Activated T-cell treated with anti-CD3 and anti-CD28 coated beads for 24 hours (primary cell): ENCODE results near the gene RABL2B.
A peak's percentile ranks its signal among the peaks of the same experiment; 100 is the strongest.
"Not testable (repeated sequence)": the region's sequence is repeated elsewhere in the genome, so short reads cannot be mapped to it uniquely, and the experiment has no call there.

ENCODE experiments used
- DNase-seq: peaks from one replicate; pipeline ENCODE4 v3.0.0-alpha.2; 2020; ENCODE audit warnings: low read depth

RABL2B gene

DNA sequence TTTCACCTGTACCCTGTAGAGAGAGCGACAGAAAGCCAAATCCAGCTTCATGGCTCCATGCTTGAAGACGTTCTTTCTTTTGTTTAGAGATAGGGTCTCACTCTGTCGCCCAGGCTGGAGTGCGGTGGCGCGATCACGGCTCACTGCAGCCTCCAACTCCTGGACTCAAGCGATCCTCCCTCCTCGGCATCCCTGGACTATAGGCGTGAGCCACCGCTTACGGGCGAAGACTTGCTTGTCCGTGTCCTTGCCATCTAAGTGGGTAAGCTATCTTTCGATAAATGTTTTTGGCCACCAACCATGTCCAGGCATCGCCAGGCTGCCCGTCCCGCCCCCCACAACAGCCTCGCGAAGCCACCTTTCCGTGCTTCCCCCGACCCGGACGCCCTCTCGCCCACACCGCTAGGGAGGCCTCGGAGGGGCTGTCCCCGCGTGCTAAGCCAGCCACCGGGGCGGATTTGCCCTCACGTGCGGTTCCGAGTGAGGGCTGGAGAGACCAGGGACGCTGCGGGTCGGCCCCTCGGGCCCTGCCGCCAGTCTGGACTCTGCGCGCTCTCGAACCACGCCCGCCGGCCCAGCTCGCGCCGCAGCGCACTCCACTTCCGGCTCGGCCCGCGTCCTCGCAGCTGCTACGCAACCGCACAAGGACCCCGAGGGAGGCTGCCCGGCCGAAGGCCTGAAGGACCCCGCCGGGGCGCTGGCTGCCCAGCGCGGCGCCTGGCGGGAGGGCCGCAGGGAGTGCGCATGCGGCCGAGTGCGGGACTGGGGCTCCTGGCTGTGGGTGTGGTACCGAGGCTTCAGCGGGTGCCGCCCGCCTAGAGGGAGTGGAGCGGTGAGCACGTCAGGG lies at the start of gene RABL2B:
Gene RABL2B, minus strand, starts transcription at position 604 of the 847 bp plus-strand sequence. CDS start 1,342 bp downstream, outside the sequence.
- DNase-seq = peak; percentile 86

DNA sequence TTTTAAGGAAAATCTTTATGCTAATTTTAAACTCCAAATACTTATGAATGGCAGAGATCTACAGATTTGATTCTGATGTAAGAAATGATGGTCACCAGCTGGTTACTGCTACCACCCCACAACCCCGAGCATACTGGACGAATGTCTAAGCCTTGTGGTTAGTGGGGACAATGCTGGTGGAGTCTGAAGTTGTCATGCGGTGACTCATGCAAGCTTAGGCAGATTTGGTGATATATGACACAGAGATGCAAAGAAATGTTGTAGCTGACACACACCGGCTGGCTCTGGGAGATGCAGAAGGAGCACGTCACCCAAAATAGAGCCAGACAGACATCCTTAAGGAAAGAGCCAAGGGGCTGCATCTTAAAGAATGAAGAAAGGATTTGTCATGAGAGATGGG lies 3.5 kb upstream of the RABL2B start:
- not testable (repeated sequence) for DNase-seq

- not testable (repeated sequence) for DNase-seq
Measured at GRCh38 chr22:50785289-50785688, 1.9 kb upstream of the RABL2B start.

GRCh38 chr22:50783880-50784276 lies 442 bp upstream of the RABL2B start:
- DNase-seq = not testable (repeated sequence)

GRCh38 chr22:50782253-50782652 lies 1.2 kb downstream of the RABL2B start:
- not testable (repeated sequence) for DNase-seq

DNA sequence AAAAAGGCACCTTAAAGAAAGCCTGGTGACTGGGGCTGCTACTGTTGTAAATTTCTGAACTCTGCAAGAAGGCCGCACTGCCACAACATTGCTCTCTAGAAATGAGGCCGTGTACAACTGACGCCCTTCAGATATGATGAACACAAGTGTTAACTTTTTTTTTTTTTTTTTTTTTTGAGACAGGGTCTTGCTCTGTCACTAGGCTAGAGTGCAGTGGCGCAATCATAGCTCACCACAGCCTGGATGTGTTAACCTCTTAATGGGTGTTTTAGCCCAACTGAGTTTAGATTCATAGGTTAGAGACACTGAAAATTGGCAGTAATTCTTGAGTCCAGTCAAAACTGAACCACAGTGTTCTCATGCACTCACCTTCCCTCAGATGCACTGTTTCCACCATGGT lies 3.2 kb downstream of the RABL2B start:
- not testable (repeated sequence) for DNase-seq

DNA sequence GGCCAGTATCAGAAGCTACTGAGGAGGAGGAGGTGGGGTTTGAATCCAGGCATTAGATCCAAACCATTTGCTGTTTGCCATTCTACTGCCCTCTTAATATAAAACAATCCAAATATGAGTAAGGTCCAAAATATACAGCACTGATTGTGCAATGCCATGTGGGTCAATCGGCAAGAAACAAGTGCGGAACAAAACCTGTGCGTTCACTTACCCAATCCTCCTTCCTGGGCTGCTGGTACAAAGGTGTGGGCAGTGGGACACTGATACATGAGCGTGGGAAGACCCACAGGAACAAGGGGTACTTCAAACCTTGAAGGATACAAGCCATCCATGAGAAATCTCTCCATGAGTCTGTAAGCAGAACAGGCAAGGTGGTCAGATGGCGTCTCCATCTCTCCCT lies 5.8 kb downstream of the RABL2B start:
- not testable (repeated sequence) for DNase-seq

GRCh38 chr22:50775132-50775531 lies 8.3 kb downstream of the RABL2B start:
- DNase-seq = not testable (repeated sequence)

GRCh38 chr22:50764288-50764687 lies 19.1 kb downstream of the RABL2B start:
- not testable (repeated sequence) for DNase-seq

DNA sequence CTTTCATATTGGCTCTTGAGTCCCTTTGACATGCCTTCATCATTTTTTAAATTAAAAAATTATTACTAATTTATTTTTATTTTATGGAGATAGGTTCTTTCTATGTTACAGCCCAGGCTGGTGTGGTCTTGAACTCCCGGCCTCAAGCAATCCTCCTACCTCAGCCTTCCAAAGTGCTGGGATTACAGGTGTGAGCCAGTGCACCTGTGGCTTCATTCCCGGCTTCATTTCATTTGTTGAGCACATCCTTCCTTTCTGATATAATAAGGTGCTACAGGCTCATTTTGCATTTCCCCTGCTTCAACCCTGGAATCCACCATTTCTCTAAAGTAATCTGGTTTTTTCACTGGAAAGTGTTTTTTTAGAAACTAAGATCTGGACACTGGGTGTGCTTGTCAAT lies 21.6 kb downstream of the RABL2B start:
- DNase-seq = not testable (repeated sequence)

DNA sequence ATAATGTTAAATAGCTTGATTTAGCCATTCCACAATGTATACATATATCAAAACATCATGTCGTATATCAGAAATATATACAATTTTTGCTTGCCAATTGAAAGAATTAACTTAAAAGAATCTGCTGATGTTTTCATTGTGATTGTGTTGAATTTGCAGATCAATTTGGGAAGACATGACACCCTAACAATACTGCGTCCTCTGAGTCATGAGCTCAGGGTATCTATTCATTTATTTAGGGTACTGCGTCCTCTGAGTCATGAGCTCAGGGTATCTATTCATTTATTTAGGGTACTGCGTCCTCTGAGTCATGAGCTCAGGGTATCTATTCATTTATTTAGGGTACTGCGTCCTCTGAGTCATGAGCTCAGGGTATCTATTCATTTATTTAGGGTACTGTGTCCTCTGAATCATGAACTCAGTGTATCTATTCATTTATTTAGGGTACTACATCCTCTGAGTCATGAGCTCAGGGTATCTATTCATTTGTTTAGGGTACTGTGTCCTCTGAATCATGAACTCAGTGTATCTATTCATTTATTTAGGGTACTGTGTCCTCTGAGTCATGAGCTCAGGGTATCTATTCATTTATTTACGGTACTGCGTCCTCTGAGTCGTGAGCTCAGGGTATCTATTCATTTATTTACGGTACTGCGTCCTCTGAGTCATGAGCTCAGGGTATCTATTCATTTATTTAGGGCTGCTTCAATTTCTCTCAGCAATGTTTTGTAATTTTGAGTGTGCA lies 23.7 kb downstream of the RABL2B start:
- DNase-seq = not testable (repeated sequence)

GRCh38 chr22:50756949-50757491 lies 26.4 kb downstream of the RABL2B start:
- DNase-seq = peak; percentile 36

DNA sequence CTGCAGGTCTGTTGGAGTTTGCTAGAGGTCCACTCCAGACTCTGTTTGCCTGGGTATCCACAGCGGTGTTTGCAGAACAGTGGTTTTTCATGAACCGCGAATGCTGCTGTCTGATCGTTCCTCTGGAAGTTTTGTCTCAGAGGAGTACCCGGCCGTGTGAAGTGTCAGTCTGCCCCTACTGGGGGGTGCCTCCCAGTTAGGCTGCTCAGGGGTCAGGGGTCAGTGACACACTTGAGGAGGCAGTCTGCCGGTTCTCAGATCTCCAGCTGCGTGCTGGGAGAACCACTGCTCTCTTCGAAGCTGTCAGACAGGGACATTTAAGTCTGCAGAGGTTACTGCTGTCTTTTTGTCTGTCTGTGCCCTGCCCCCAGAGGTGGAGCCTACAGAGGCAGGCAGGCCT lies 27.0 kb downstream of the RABL2B start:
- not testable (repeated sequence) for DNase-seq

DNA sequence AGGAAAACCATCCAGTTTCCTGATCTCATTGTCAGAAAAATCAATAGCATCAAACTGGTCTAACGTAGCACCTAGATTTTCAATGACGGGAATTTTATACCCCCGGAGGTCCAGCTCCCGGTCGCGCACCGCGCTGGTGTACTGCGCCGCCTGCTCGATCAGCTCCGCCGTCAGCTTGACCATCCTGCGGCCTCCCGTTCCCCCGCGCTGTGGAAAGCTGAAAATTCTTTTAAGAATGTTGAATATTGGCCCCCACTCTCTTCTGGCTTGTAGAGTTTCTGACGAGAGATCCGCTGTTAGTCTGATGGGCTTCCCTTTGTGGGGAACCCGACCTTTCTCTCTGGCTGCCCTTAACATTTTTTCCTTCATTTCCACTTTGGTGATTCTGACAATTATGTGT lies 28.2 kb downstream of the RABL2B start:
- not testable (repeated sequence) for DNase-seq

GRCh38 chr22:50749302-50750074 lies 33.9 kb downstream of the RABL2B start:
- DNase-seq = not testable (repeated sequence)

- DNase-seq = not testable (repeated sequence)
Measured at GRCh38 chr22:50748630-50749029, 34.8 kb downstream of the RABL2B start.

DNA sequence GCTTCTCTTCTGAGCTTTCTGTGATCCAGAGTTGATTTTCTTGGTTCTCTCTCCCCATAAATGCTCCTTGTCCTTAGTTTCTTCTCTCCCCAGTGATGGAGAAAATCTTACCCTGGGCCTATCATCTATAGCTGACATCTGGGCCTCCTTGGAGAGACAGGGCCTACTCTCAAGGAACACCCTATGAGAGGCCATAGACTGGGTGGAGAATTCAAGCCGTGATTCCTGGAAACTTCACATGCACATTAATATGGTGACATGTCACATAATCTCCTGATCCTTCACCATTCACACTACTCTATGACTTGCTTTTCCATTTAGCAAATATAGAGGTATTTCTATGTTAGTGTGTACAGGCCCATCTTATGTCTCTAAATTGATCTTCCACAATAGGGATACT lies 35.9 kb downstream of the RABL2B start:
- DNase-seq = not testable (repeated sequence)

GRCh38 chr22:50744424-50744823 lies 39.0 kb downstream of the RABL2B start:
- not testable (repeated sequence) for DNase-seq

DNA sequence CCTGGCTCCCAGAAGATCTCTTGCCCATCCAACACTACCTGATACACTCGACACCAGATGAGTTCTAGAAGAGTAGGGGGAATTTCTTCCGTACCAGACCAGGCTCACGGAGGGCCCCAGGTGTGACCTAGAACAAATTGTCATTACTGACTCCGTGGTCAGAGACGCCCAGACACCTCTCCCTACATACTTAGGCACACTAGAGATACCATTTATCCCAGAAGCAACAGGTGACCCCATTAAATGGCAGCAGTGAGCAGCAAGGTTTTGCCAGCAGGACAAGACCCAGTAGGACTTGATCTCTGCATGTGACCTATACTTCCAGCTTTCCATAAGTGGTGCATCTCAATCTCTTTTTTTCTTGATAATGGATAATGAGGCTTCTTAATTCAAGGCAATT lies 42.7 kb downstream of the RABL2B start:
- not testable (repeated sequence) for DNase-seq

DNA sequence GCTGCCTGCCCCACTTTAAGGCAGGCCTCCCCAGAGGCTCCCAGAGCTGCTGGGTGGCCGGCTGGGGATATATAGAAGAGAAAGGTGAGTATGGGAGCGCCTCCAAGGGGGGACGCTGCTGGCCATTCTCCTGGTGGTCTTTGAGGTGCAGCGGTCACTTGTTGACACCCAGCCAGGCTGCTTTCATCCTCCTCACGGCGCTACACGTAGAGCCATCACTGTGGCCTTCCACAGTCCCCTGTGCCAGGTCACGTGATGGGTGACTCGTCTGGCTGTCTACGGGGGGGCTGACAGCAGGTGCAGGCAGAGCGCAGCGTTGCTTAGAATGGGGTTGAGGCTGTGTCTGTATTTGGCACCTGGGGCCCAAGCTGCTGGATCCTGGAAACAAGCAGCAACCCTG lies 43.5 kb downstream of the RABL2B start:
- no peak for DNase-seq

GRCh38 chr22:50739279-50739691 lies 44.2 kb downstream of the RABL2B start:
- DNase-seq = no peak
